ENCODE results near the gene MS4A4A. TPM values are rescaled to one million over a fixed set of nuclear protein-coding genes. Genes with fewer than 3 reads are reported as not detected.
A peak's percentile ranks its signal among the peaks of the same experiment; 100 is the strongest.

The MS4A4A gene
- total and polyA plus RNA-seq, 3 donors from 2014 or later: 2.0 to 11.4 (median 11.0) TPM

DNA sequence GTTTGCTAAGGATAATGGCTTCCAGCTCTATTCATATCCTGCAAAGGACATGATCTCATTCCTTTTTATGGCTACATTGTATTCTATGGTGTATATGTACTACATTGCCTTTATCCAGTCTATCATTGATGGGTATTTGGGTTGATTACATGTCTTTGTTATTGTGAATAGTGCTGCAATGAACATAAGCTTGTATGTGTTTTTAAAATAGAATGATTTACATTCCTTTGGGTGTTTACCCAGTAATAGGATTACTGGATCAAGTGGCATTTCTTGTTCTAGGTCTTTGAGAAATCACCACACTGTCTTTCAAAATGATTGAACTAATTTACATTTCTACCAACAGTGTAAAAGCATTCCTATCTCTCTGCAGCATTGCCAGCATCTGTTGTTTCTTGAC lies 40.6 kb downstream of the MS4A4A start:
- H3K27me3 ChIP-seq: no peaks in the 10 kb centered on the region
- intact Hi-C loops (cut with DNase I; ENCODE audit: low total_unique reads): no loop called here
- DNase-seq: no peak
- no peak overlapping the region for H3K27ac ChIP-seq
- no peak overlapping the region for H3K4me3 ChIP-seq
- H3K9me3 ChIP-seq: no peaks in the 10 kb centered on the region
- no peaks in the 10 kb centered on the region for H3K4me1 ChIP-seq
- TF ChIP-seq POLR2A (IDR thresholded peaks at IDR 0.05): no peak
- TF ChIP-seq, protein P1, sequence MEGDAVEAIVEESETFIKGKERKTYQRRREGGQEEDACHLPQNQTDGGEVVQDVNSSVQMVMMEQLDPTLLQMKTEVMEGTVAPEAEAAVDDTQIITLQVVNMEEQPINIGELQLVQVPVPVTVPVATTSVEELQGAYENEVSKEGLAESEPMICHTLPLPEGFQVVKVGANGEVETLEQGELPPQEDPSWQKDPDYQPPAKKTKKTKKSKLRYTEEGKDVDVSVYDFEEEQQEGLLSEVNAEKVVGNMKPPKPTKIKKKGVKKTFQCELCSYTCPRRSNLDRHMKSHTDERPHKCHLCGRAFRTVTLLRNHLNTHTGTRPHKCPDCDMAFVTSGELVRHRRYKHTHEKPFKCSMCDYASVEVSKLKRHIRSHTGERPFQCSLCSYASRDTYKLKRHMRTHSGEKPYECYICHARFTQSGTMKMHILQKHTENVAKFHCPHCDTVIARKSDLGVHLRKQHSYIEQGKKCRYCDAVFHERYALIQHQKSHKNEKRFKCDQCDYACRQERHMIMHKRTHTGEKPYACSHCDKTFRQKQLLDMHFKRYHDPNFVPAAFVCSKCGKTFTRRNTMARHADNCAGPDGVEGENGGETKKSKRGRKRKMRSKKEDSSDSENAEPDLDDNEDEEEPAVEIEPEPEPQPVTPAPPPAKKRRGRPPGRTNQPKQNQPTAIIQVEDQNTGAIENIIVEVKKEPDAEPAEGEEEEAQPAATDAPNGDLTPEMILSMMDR (IDR thresholded peaks at IDR 0.05): no peak
- H3K36me3 ChIP-seq (ENCODE audit: low read depth, missing control alignments): no peaks in the 10 kb centered on the region

DNA sequence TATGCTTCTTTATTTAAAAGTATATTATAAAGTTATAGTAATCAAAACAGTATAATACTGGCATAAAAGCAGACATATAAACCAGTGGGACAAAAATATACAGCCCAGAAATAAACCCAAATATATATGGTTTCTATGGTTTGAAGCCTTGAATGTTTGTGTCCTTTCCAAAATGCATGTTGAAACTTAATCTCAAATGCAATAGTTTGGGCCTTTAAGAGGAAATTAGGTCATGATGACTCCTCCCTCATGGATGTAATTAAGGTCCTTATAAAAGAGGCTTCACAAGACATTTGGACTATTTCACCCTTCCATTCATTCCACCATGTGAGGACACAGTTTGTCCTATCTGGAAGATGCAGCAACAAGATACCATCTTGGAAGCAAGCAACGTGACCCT lies 46.5 kb downstream of the MS4A4A start, which contains the start of gene MS4A6E:
Gene MS4A6E, plus strand, starts transcription at position 301 of the 400 bp plus-strand sequence. CDS start 7,641 bp downstream, outside the sequence.
- no peak for TF ChIP-seq POLR2A (IDR thresholded peaks at IDR 0.05)
- TF ChIP-seq, protein P1 (IDR thresholded peaks at IDR 0.05): no peak
- H3K27ac ChIP-seq: no peak within 1 kb of the TSS
- 81 to 100% methylated on average over 1 of the region's 1 CpG for WGBS, 2 donors
- no peak for DNase-seq
- intact Hi-C loops (cut with DNase I; ENCODE audit: low total_unique reads): no loop called here
- no peaks in the 10 kb centered on the region for H3K4me1 ChIP-seq
- H3K36me3 ChIP-seq (ENCODE audit: low read depth, missing control alignments): no peaks in the 10 kb centered on the region
- H3K9me3 ChIP-seq: no peaks in the 10 kb centered on the region
- no peak within 1 kb of the TSS for H3K4me3 ChIP-seq
- H3K27me3 ChIP-seq: no peaks in the 10 kb centered on the region

DNA sequence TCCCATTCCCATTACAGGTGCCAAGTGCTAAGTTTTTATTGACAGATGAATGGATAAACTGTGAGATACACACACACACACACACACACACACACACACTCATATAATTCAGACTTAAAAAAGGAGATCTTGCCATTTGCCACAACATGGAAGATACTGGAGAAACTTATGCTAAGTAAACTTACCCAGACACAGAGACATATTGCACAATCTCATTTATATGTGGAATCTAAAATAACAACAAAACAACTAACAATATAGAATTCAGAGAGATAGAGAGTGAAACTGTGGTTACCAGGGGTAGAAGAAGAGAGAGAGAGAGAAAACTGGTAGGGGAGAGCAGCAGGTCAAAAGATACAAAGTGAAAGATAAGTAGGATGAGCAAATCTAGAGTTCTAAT lies 48.0 kb downstream of the MS4A4A start:
- Histone ChIP-seq H3K27me3 (no peaks in the 10 kb centered on the region), H3K36me3 (ENCODE audit: low read depth, missing control alignments) (no peaks in the 10 kb centered on the region), H3K4me1 (no peaks in the 10 kb centered on the region), H3K9me3 (no peaks in the 10 kb centered on the region), H3K27ac (no peak overlapping the region), H3K4me3 (no peak overlapping the region)
- no peak for DNase-seq
- intact Hi-C loops (cut with DNase I; ENCODE audit: low total_unique reads): no loop called here
- no peak for TF ChIP-seq POLR2A (IDR thresholded peaks at IDR 0.05)
- TF ChIP-seq, protein P1 (IDR thresholded peaks at IDR 0.05): no peak

DNA sequence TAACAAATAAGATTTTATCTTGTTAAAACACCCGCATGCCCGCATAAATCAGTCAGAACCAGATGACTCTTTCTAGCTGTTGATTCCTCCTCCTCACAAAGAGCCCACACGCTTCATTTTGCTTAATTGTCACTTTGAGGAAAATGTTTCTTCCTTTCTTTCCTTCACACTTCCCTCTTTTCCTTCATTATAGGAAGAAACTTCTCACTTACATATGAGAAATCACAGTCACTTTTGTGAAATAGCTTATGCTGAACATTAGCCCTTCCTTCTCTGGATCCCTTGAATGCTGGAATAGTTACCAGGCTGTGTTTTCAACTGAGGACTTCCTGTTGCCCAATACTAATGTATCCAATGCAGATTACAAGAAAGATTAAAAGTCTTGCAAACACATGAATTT lies 52.4 kb downstream of the MS4A4A start:
- 66 to 77% methylated on average over 3 of the region's 3 CpGs for WGBS, 2 donors
- no peak for TF ChIP-seq POLR2A (IDR thresholded peaks at IDR 0.05)
- TF ChIP-seq, protein P1 (IDR thresholded peaks at IDR 0.05): no peak
- no peak overlapping the region for H3K4me3 ChIP-seq
- no peak for DNase-seq
- no peak overlapping the region for H3K27ac ChIP-seq
- no peaks in the 10 kb centered on the region for H3K4me1 ChIP-seq
- no peaks in the 10 kb centered on the region for H3K27me3 ChIP-seq
- H3K9me3 ChIP-seq: no peaks in the 10 kb centered on the region
- intact Hi-C loops (cut with DNase I; ENCODE audit: low total_unique reads): no loop called here
- H3K36me3 ChIP-seq (ENCODE audit: low read depth, missing control alignments): no peaks in the 10 kb centered on the region

DNA sequence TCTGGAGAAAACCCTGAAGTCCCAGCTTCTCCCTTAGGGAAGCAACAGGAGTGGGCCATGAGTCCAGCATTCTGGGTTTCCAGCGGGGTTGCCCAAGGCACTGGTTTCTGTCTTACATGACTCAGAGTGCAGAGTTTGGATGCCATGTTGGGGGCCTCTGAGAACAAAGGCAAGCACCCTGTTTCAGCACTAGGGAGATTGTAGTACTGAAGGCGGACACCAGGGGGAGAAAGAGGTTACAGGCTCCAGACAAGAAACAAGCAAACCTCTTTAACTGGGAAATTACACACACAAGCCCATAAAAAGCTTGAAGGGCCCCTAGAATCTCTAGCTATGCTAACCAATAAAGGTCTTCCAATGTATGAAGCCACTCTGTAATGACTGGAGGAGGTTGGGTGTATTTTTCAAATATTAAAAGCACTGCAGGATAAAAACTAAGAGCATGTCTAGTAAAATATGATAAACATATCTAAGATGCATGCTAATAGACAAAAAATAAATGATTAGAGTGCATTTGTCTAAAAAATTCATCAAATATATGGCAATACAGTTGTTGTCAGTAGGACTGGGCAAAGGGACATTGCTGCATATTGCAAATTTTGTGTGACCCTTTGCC lies 53.6 kb downstream of the MS4A4A start:
- H3K9me3 ChIP-seq: no peaks in the 10 kb centered on the region
- no peaks in the 10 kb centered on the region for H3K36me3 ChIP-seq (ENCODE audit: low read depth, missing control alignments)
- intact Hi-C loops (cut with DNase I; ENCODE audit: low total_unique reads): no loop called here
- 21 to 33% methylated on average over 2 of the region's 2 CpGs for WGBS, 2 donors
- TF ChIP-seq, protein P1 (IDR thresholded peaks at IDR 0.05): peak; percentile 45 to 79 (median 65)
- TF ChIP-seq POLR2A (IDR thresholded peaks at IDR 0.05): no peak
- no peaks in the 10 kb centered on the region for H3K27me3 ChIP-seq
- H3K4me1 ChIP-seq: no peaks in the 10 kb centered on the region
- peak; percentile 87 for DNase-seq
- H3K4me3 ChIP-seq: peak overlapping the region in 1 of 2 donors; percentile 3
- H3K27ac ChIP-seq: no peak overlapping the region

Data from testis (tissue), 3 donors.